ENCODE data around the gene ZBTB11. TPM values are rescaled to one million over a fixed set of nuclear protein-coding genes. Genes with fewer than 3 reads are reported as not detected.
"Not testable (repeated sequence)": the region's sequence is repeated elsewhere in the genome, so short reads cannot be mapped to it uniquely, and the experiment has no call there.

ZBTB11 gene
- total RNA-seq, 2 experiments from 2014 or later = 29.3 to 31.9 TPM

GRCh38 chr3:101703169-101703568, 26.2 kb upstream of the ZBTB11 start:
- H3K36me3 Mint-ChIP-seq (ENCODE audit: low read depth) = no peaks in the 10 kb centered on the region
- CTCF ChIA-PET = no interaction called here
- no peak overlapping the region for H3K27ac Mint-ChIP-seq
- H3K4me3 Mint-ChIP-seq = no peak overlapping the region
- H3K4me1 Mint-ChIP-seq = peaks cover 2% of the 10 kb centered on the region
- POLR2A ChIA-PET = no interaction called here
- no peaks in the 10 kb centered on the region for H3K27me3 Mint-ChIP-seq
- DNase-seq = no peak
- H3K9me3 Mint-ChIP-seq = no peaks in the 10 kb centered on the region

- POLR2A ChIA-PET = interaction anchor here (1.4 kb wide), 1 partner anchor 16 kb away, joined by 4 read pairs; the partner anchor contains the start of gene RPL24
- CTCF ChIA-PET = interaction anchor here (1.3 kb wide), 1 partner anchor 12 kb away, joined by 5 read pairs; no protein-coding TSS in a partner anchor
Observed at GRCh38 chr3:101702726-101703125, 25.8 kb upstream of the ZBTB11 start.

GRCh38 chr3:101701696-101702634, 25.0 kb upstream of the ZBTB11 start:
- no peak overlapping the region for H3K4me3 Mint-ChIP-seq
- POLR2A ChIA-PET = interaction anchor here (1.4 kb wide), 1 partner anchor 15 kb away, joined by 4 read pairs; the partner anchor contains the start of gene RPL24
- H3K36me3 Mint-ChIP-seq (ENCODE audit: low read depth) = no peaks in the 10 kb centered on the region
- H3K9me3 Mint-ChIP-seq = no peaks in the 10 kb centered on the region
- CTCF ChIA-PET = interaction anchor here (1.3 kb wide), 1 partner anchor 11 kb away, joined by 5 read pairs; no protein-coding TSS in a partner anchor
- no peak overlapping the region for H3K27ac Mint-ChIP-seq
- no peaks in the 10 kb centered on the region for H3K4me1 Mint-ChIP-seq
- no peaks in the 10 kb centered on the region for H3K27me3 Mint-ChIP-seq
- no peak for DNase-seq

More at GRCh38 chr3:101702726-101703125, 25.8 kb upstream of the ZBTB11 start:
- H3K9me3 Mint-ChIP-seq = no peaks in the 10 kb centered on the region
- H3K36me3 Mint-ChIP-seq (ENCODE audit: low read depth) = no peaks in the 10 kb centered on the region
- no peak overlapping the region for H3K4me3 Mint-ChIP-seq
- peaks cover 2% of the 10 kb centered on the region for H3K4me1 Mint-ChIP-seq
- DNase-seq = no peak
- H3K27me3 Mint-ChIP-seq = no peaks in the 10 kb centered on the region
- no peak overlapping the region for H3K27ac Mint-ChIP-seq

- H3K36me3 Mint-ChIP-seq (ENCODE audit: low read depth) = no peaks in the 10 kb centered on the region
- DNase-seq = no peak
- ChIA-PET POLR2A (no interaction called here), CTCF (interaction anchor here (0.7 to 1.7 kb wide), 5 partner anchors 10 to 526 kb away, joined by 3 to 5 read pairs (median 4); partner anchors contain the start of genes CEP97 and RPL24)
- peaks cover 3% of the 10 kb centered on the region for H3K4me1 Mint-ChIP-seq
- no peaks in the 10 kb centered on the region for H3K27me3 Mint-ChIP-seq
- no peak overlapping the region for H3K27ac Mint-ChIP-seq
- H3K9me3 Mint-ChIP-seq = no peaks in the 10 kb centered on the region
- H3K4me3 Mint-ChIP-seq = no peak overlapping the region
Observed at GRCh38 chr3:101695779-101696372, 18.9 kb upstream of the ZBTB11 start.

- DNase-seq; POLR2A ChIA-PET; H3K9me3 Mint-ChIP-seq; H3K27me3 Mint-ChIP-seq; H3K4me1 Mint-ChIP-seq; H3K4me3 Mint-ChIP-seq; H3K36me3 Mint-ChIP-seq (ENCODE audit: low read depth); H3K27ac Mint-ChIP-seq: not testable (repeated sequence)
- CTCF ChIA-PET = interaction anchor here (0.6 to 1.7 kb wide), 2 partner anchors 9 to 534 kb away, joined by 4 to 5 read pairs; partner anchors contain the start of gene RPL24
Observed at GRCh38 chr3:101694836-101695235, 17.9 kb upstream of the ZBTB11 start.

- CTCF ChIA-PET = interaction anchor here (0.9 kb wide), 1 partner anchor 18 kb away, joined by 3 read pairs; no protein-coding TSS in a partner anchor
Observed at GRCh38 chr3:101693540-101693939, 16.6 kb upstream of the ZBTB11 start.

GRCh38 chr3:101691685-101692671, 15.0 kb upstream of the ZBTB11 start:
- H3K9me3 Mint-ChIP-seq; H3K4me3 Mint-ChIP-seq; H3K27me3 Mint-ChIP-seq; H3K27ac Mint-ChIP-seq; DNase-seq; POLR2A ChIA-PET; H3K36me3 Mint-ChIP-seq (ENCODE audit: low read depth): not testable (repeated sequence)
- CTCF ChIA-PET = interaction anchor here (0.6 to 1.8 kb wide), 5 partner anchors 10 to 111 kb away, joined by 3 to 6 read pairs (median 4); partner anchors contain the start of gene CEP97
- H3K4me1 Mint-ChIP-seq = peaks cover 15% of the 10 kb centered on the region

More at GRCh38 chr3:101693540-101693939, 16.6 kb upstream of the ZBTB11 start:
- H3K9me3 Mint-ChIP-seq; H3K27me3 Mint-ChIP-seq; H3K36me3 Mint-ChIP-seq (ENCODE audit: low read depth); H3K4me1 Mint-ChIP-seq; H3K4me3 Mint-ChIP-seq; POLR2A ChIA-PET; H3K27ac Mint-ChIP-seq: not testable (repeated sequence)
- peak; percentile 46 for DNase-seq

- POLR2A ChIA-PET = interaction anchor here (2.6 kb wide), 1 partner anchor 33 kb away, joined by 5 read pairs; the partner anchor contains the start of gene CEP97
- Mint-ChIP-seq H3K36me3 (ENCODE audit: low read depth) (peaks cover 6% of the 10 kb centered on the region), H3K4me3 (no peak overlapping the region), H3K9me3 (no peaks in the 10 kb centered on the region), H3K4me1 (peaks cover 17% of the 10 kb centered on the region), H3K27me3 (no peaks in the 10 kb centered on the region), H3K27ac (no peak overlapping the region)
- CTCF ChIA-PET = interaction anchor here (0.9 to 1.8 kb wide), 5 partner anchors 11 to 534 kb away, joined by 3 to 6 read pairs (median 3); partner anchors contain the start of genes CEP97 and NXPE3
- no peak for DNase-seq
Observed at GRCh38 chr3:101690972-101691371, 14.0 kb upstream of the ZBTB11 start.

- CTCF ChIA-PET = no interaction called here
- H3K27ac Mint-ChIP-seq = no peak overlapping the region
Observed at GRCh38 chr3:101689286-101689685, 12.4 kb upstream of the ZBTB11 start.

GRCh38 chr3:101687142-101687931, 10.4 kb upstream of the ZBTB11 start:
- CTCF ChIA-PET = interaction anchor here (0.6 to 2.3 kb wide), 6 partner anchors 11 to 1330 kb away, joined by 3 to 18 read pairs (median 5); partner anchors contain the start of genes CEP97 and ZBTB11
- POLR2A ChIA-PET = interaction anchor here (0.6 to 4.6 kb wide), 15 partner anchors 11 to 137 kb away, joined by 3 to 100 read pairs (median 5); partner anchors contain the start of genes CEP97, NXPE3, PCNP and ZBTB11
- H3K9me3 Mint-ChIP-seq = no peaks in the 10 kb centered on the region
- H3K4me3 Mint-ChIP-seq = peak overlapping the region; percentile 99
- H3K27ac Mint-ChIP-seq = peak overlapping the region; percentile 93
- no peak for DNase-seq
- H3K27me3 Mint-ChIP-seq = no peaks in the 10 kb centered on the region
- peaks cover 39% of the 10 kb centered on the region for H3K4me1 Mint-ChIP-seq
- peaks cover 30% of the 10 kb centered on the region for H3K36me3 Mint-ChIP-seq (ENCODE audit: low read depth)

More at GRCh38 chr3:101689286-101689685, 12.4 kb upstream of the ZBTB11 start:
- H3K4me1 Mint-ChIP-seq = peaks cover 28% of the 10 kb centered on the region
- H3K9me3 Mint-ChIP-seq = no peaks in the 10 kb centered on the region
- POLR2A ChIA-PET = interaction anchor here (2.6 kb wide), 1 partner anchor 35 kb away, joined by 5 read pairs; the partner anchor contains the start of gene CEP97
- no peak for DNase-seq
- H3K36me3 Mint-ChIP-seq (ENCODE audit: low read depth) = peaks cover 22% of the 10 kb centered on the region
- H3K27me3 Mint-ChIP-seq = no peaks in the 10 kb centered on the region
- H3K4me3 Mint-ChIP-seq = no peak overlapping the region

GRCh38 chr3:101685870-101686307, 9.0 kb upstream of the ZBTB11 start:
- CTCF ChIA-PET = interaction anchor here (0.6 to 3.0 kb wide), 9 partner anchors 9 to 143 kb away, joined by 3 to 18 read pairs (median 6); partner anchors contain the start of genes NXPE3, PCNP and ZBTB11
- peak overlapping the region; percentile 93 for H3K27ac Mint-ChIP-seq
- POLR2A ChIA-PET = interaction anchor here (0.6 to 4.6 kb wide), 19 partner anchors 9 to 164 kb away, joined by 3 to 100 read pairs (median 4); partner anchors contain the start of genes CEP97, NFKBIZ, NXPE3 and PCNP
- H3K36me3 Mint-ChIP-seq (ENCODE audit: low read depth) = peaks cover 45% of the 10 kb centered on the region
- peak overlapping the region; percentile 99 for H3K4me3 Mint-ChIP-seq
- no peak for DNase-seq
- H3K4me1 Mint-ChIP-seq = peaks cover 48% of the 10 kb centered on the region
- H3K27me3 Mint-ChIP-seq = no peaks in the 10 kb centered on the region
- no peaks in the 10 kb centered on the region for H3K9me3 Mint-ChIP-seq
